K562 (cell line): ENCODE results near the gene MAGI3. TPM values are rescaled to one million over a fixed set of nuclear protein-coding genes. Genes with fewer than 3 reads are reported as not detected.

ENCODE experiments used
- ATAC-seq: fragments of 200-7000 bp; cut with Tn5 transposase; 3 replicates; pipeline ENCODE4 v1.9.1; 2020; ENCODE audit warnings: moderate library complexity
- BruUV-seq: library from RNA; stranded (reverse); fragments of 400-500 nt; replicated peaks from 2 replicates; lab custom pipeline; 2021; lab: Mats Ljungman, UMichigan
- CTCF ChIA-PET: fragments of 300-600 bp; formaldehyde crosslinking; extraction: SDS; loops from one replicate; lab custom pipeline; 2021; ENCODE audit warnings: low intra/inter-chr PET ratio; lab: Yijun Ruan, JAX
- POLR2A ChIA-PET: fragments of 300-600, 350-650 bp; sonication (Branson Sonifier 250); formaldehyde crosslinking; extraction: SDS; loops from one replicate; lab custom pipeline; 2021; ENCODE audit warnings: antibody characterized with exemption, inconsistent platforms; lab: Yijun Ruan, JAX
- DNase-seq, 4 experiments: peaks; one replicate each; pipeline versions ENCODE4 v3.0.0 to v3.0.0-alpha.2; 2011 to 2018; ENCODE audit warnings: low spot score in 3 of 4, mixed read lengths in 3 of 4; ENCODE audit errors: extremely low read depth in 1 of 4
- FAIRE-seq: peaks from 2 replicates; lab custom pipeline; 2011; peaks lifted over from hg19 to GRCh38; lab: Jason Lieb, UNC
- H2AFZ ChIP-seq: 2 replicates; pipeline ENCODE4 v1.6.0; 2011; ENCODE audit warnings: low read depth, low read length, control low read depth, inconsistent platforms
- H3K27ac ChIP-seq: fragments of 200-600 bp; 3 replicates; pipeline ENCODE4 v1.8.0; 2011; ENCODE audit warnings: low read depth, mild to moderate bottlenecking, control low read depth, inconsistent platforms, low read length, moderate library complexity, mixed read lengths; ENCODE audit errors: extremely low read depth
- H3K27me3 ChIP-seq, 2 experiments: fragments of 300-600 bp in 1 of 2; 2 replicates in 1 of 2; 3 replicates in 1 of 2; pipeline versions ENCODE4 v1.6.0 to v1.8.0; 2011; ENCODE audit warnings: inconsistent platforms in 2 of 2, low read length in 2 of 2, mild to moderate bottlenecking in 1 of 2, mixed read lengths in 1 of 2, moderate library complexity in 1 of 2; ENCODE audit not compliant: control insufficient read depth in 2 of 2, insufficient read depth in 2 of 2
- H3K36me3 ChIP-seq: fragments of 300-600 bp; 3 replicates; pipeline ENCODE4 v1.8.0; 2011; ENCODE audit warnings: mild to moderate bottlenecking, low read length, inconsistent platforms; ENCODE audit not compliant: control insufficient read depth, insufficient read depth
- H3K4me1 ChIP-seq, 2 experiments: fragments of 200-600 bp in 1 of 2; replicated peaks in 1 of 2; 2 replicates in 1 of 2; 3 replicates in 1 of 2; pipeline versions ENCODE4 v1.5.1 to v1.8.0; 2011; ENCODE audit warnings: inconsistent platforms in 2 of 2, low read length in 2 of 2, mild to moderate bottlenecking in 1 of 2, mixed read lengths in 1 of 2, moderate library complexity in 1 of 2; ENCODE audit not compliant: control insufficient read depth in 2 of 2, insufficient read depth in 2 of 2
- H3K4me2 ChIP-seq: 2 replicates; pipeline ENCODE4 v1.6.1; 2011; ENCODE audit warnings: low read length, control low read depth, inconsistent platforms, mixed read lengths; ENCODE audit not compliant: insufficient read depth
- H3K4me3 ChIP-seq: fragments of 200-600 bp; sonication (generic), shearing (Covaris generic); 2 replicates; pipeline ENCODE4 v1.5.1; 2016; ENCODE audit warnings: control low read depth, inconsistent platforms
- H3K79me2 ChIP-seq: fragments of 200-600 bp; 3 replicates; pipeline ENCODE4 v1.8.0; 2011; ENCODE audit warnings: low read length, inconsistent platforms; ENCODE audit not compliant: control insufficient read depth, insufficient read depth
- H3K9ac ChIP-seq, 2 experiments: 2 replicates each; pipeline versions ENCODE4 v1.6.0 to v1.6.1; 2011; ENCODE audit warnings: low read depth in 2 of 2, low read length in 2 of 2, control low read depth in 1 of 2, inconsistent platforms in 1 of 2, mild to moderate bottlenecking in 1 of 2, mixed read lengths in 1 of 2; ENCODE audit not compliant: insufficient read depth in 1 of 2
- H3K9me1 ChIP-seq: one replicate; pipeline ENCODE4 v1.6.0; 2011; ENCODE audit warnings: inconsistent platforms, mild to moderate bottlenecking, low read length, moderate library complexity; ENCODE audit not compliant: control insufficient read depth, insufficient read depth
- H3K9me3 ChIP-seq: replicated peaks from 2 replicates; pipeline ENCODE4 v1.5.1; 2011; ENCODE audit warnings: low read depth, low read length, inconsistent platforms; ENCODE audit not compliant: control insufficient read depth, insufficient read depth
- H4K20me1 ChIP-seq: replicated peaks from 2 replicates; pipeline ENCODE4 v1.6.1; 2011; ENCODE audit warnings: low read length, inconsistent platforms, mixed read lengths; ENCODE audit not compliant: control insufficient read depth, insufficient read depth
- DACH1 ChIP-seq: fragments of 450-650 bp; IDR thresholded peaks from 2 replicates; pipeline ENCODE4 v1.6.1; 2018; ENCODE audit not compliant: partially characterized antibody
- HMG20B ChIP-seq: fragments of 250-450 bp; sonication (Bioruptor Pico); IDR thresholded peaks from 2 replicates; pipeline ENCODE4 v1.5.0; 2021; ENCODE audit warnings: mild to moderate bottlenecking
- STAG1 ChIP-seq: sonication (generic); formaldehyde crosslinking; IDR thresholded peaks from 2 replicates; pipeline ENCODE4 v1.5.0; 2020; ENCODE audit warnings: missing genetic modification reagents, borderline replicate concordance
- ZC3H4 ChIP-seq: sonication (generic); formaldehyde crosslinking; IDR thresholded peaks from 2 replicates; pipeline ENCODE4 v1.9.0; 2021; ENCODE audit warnings: missing genetic modification reagents, borderline replicate concordance
- WGBS: fragments of 100-300 bp; shearing (Covaris generic); methylation state at CpG from one replicate; pipeline ENCODE4 v1.1.6; 2016; ENCODE audit warnings: low coverage, mixed read lengths; ENCODE audit not compliant: insufficient coverage; ENCODE audit errors: missing lambda C conversion rate; 5-methylcytosine and 5-hydroxymethylcytosine counted together
- in situ Hi-C: fragments of 300-500 bp; cut with MboI; formaldehyde crosslinking; loops from 4 replicates; pipeline ENCODE4 v1.15.0; 2018; ENCODE audit warnings: inconsistent platforms, mixed read lengths
- intact Hi-C: fragments of 100-400 bp; cut with micrococcal nuclease; formaldehyde crosslinking; loops from 2 replicates; pipeline ENCODE4 v1.14.2; 2022
- polyA plus RNA-seq, 8 experiments: library from polyadenylated mRNA; depleted of rRNA in 4 of 8; stranded (reverse) in 5 of 8; unstranded in 3 of 8; fragments of >200 nt; fragmentation: Nextera tagmentation in 2 of 8; fragmentation: Illumina TruSeq in 1 of 8; extraction: Ambion mirVana in 2 of 8; extraction: Trizol in 1 of 8; gene quantifications; 2 replicates each; pipeline versions ENCODE4 v1.2.1 to v1.2.3, GENCODE V29; 2011 to 2014; ENCODE audit warnings: inconsistent platforms in 1 of 8, missing spikeins in 1 of 8
- total RNA-seq, 7 experiments: library from RNA; depleted of rRNA in 6 of 7; stranded (reverse); fragments of >200 nt in 6 of 7; fragmentation: Illumina TruSeq in 2 of 7; extraction: Trizol in 2 of 7; gene quantifications; 2 replicates each; pipeline versions ENCODE4 v1.2.1 to v1.2.3, GENCODE V29; 2011 to 2021; ENCODE audit warnings: low replicate concordance in 1 of 7
- TF ChIP-seq, protein P1 (sequence below), 2 experiments: IDR thresholded peaks; 2 replicates each; pipeline ENCODE4 v1.6.1; 2012; ENCODE audit warnings: improper control_type of control experiment in 2 of 2, low read depth in 2 of 2, low read length in 2 of 2, borderline replicate concordance in 1 of 2
- TF ChIP-seq, protein P2 (sequence below): fragments of 250-450 bp; sonication (Bioruptor Pico); IDR thresholded peaks from 2 replicates; pipeline ENCODE4 v1.8.0; 2021; ENCODE audit warnings: borderline replicate concordance, mild to moderate bottlenecking, moderate library complexity; ENCODE audit not compliant: poor library complexity, severe bottlenecking

The MAGI3 gene
- total and polyA plus RNA-seq, 9 of the 15 experiments (the other 6 are each of a cell fraction or from before 2014, with no cell fraction given), result 1.0 to 8.6 (median 5.5) TPM

DNA sequence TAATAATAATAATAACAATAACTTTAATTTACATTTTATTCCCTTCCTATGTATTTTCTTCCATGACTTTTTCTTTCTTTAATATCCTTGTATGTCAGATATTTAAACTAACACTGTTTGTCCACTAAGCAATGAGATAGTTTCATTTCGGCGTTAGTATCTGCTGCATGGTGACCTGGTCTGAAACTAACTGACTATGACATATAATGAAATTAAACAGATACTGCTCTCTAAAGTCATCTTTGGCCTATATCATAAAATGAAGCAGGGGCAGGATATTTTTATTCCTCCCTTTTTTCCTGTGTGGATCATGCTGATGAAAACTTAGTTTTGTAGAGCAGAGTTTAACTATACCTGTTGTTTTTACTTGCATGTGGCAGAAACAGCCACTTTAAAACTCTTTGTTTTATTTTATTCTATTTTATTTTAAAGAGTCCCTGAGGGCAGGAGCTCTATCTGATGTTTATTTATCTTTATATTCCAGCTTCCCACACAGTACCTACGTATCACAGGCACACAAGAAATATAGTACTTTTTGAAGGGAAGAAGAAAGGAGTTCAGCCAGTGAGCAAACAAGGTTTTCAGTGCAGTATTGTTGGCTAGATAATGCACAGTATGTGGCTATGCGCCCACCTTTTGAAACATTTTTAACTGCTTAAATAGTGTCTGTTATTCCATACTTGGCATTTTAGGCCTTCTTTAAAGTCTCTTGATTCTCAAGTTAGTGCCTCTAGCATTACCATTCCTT, 203.4 kb downstream of the MAGI3 start:
- H3K79me2 ChIP-seq, result no peaks in the 10 kb centered on the region
- WGBS, result 28% methylated on average over 4 of the region's 4 CpGs
- ChIA-PET POLR2A (no interaction called here), CTCF (no interaction called here)
- ATAC-seq (no peak), DNase-seq (no peak), FAIRE-seq (no peak)
- no peaks in the 10 kb centered on the region for H3K36me3 ChIP-seq
- H3K4me1 ChIP-seq, result no peaks in the 10 kb centered on the region
- TF ChIP-seq DACH1 (no peak), ZC3H4 (no peak), HMG20B (CRISPR knock-in tag) (no peak), STAG1 (CRISPR knock-in tag) (no peak)
- TF ChIP-seq, protein P1, sequence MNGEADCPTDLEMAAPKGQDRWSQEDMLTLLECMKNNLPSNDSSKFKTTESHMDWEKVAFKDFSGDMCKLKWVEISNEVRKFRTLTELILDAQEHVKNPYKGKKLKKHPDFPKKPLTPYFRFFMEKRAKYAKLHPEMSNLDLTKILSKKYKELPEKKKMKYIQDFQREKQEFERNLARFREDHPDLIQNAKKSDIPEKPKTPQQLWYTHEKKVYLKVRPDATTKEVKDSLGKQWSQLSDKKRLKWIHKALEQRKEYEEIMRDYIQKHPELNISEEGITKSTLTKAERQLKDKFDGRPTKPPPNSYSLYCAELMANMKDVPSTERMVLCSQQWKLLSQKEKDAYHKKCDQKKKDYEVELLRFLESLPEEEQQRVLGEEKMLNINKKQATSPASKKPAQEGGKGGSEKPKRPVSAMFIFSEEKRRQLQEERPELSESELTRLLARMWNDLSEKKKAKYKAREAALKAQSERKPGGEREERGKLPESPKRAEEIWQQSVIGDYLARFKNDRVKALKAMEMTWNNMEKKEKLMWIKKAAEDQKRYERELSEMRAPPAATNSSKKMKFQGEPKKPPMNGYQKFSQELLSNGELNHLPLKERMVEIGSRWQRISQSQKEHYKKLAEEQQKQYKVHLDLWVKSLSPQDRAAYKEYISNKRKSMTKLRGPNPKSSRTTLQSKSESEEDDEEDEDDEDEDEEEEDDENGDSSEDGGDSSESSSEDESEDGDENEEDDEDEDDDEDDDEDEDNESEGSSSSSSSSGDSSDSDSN (IDR thresholded peaks at IDR 0.05; ENCODE audit: borderline replicate concordance in 1 of 2, low read depth in 2 of 2, low read length in 2 of 2), result no peak
- TF ChIP-seq, protein P2, sequence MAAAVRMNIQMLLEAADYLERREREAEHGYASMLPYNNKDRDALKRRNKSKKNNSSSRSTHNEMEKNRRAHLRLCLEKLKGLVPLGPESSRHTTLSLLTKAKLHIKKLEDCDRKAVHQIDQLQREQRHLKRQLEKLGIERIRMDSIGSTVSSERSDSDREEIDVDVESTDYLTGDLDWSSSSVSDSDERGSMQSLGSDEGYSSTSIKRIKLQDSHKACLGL (CRISPR knock-in tag), result no peak
- intact Hi-C loops, result no loop called here
- in situ Hi-C loops, result no loop called here
- H3K4me2 ChIP-seq, result no peak overlapping the region
- H3K9ac ChIP-seq, result no peak overlapping the region
- no peaks in the 10 kb centered on the region for H4K20me1 ChIP-seq
- H2AFZ ChIP-seq, result peak overlapping the region; percentile 3; the same call in 1 of the 2 replicates
- H3K27me3 ChIP-seq, result no peaks in the 10 kb centered on the region
- H3K4me3 ChIP-seq, result no peak overlapping the region
- no peaks in the 10 kb centered on the region for H3K9me1 ChIP-seq
- no peaks in the 10 kb centered on the region for H3K9me3 ChIP-seq
- H3K27ac ChIP-seq, result no peak overlapping the region
- BruUV-seq, result no TSS peak
